OCI-LY7 (cell line): ENCODE measurements around the gene FHIP1A. TPM values are rescaled to one million over a fixed set of nuclear protein-coding genes. Genes with fewer than 3 reads are reported as not detected.
"Not testable (repeated sequence)": the region's sequence is repeated elsewhere in the genome, so short reads cannot be mapped to it uniquely, and the experiment has no call there.

ENCODE experiments used
- BruUV-seq: library from RNA; stranded (reverse); fragments of 400-500 nt; replicated peaks from 2 replicates; lab custom pipeline; 2021; lab: Mats Ljungman, UMichigan
- CTCF ChIA-PET: fragments of 300-600 bp; sonication (Branson Sonifier 250); formaldehyde crosslinking; loops from one replicate; lab custom pipeline; 2022; ENCODE audit warnings: antibody characterized with exemption; ENCODE audit not compliant: unreplicated experiment; lab: Charles Lee
- POLR2A ChIA-PET: fragments of 300-600 bp; sonication (Branson Sonifier 250); formaldehyde crosslinking; loops from one replicate; lab custom pipeline; 2022; ENCODE audit warnings: antibody characterized with exemption; lab: Charles Lee
- DNase-seq: peaks from one replicate; pipeline ENCODE4 v3.0.0-alpha.2; 2015; ENCODE audit warnings: low spot score
- H2AFZ ChIP-seq: fragments of 200-600 bp; sonication (generic), shearing (Covaris generic); 2 replicates; pipeline ENCODE4 v1.6.1; 2014; ENCODE audit warnings: mild to moderate bottlenecking, antibody characterized with exemption, low read length, moderate library complexity
- H3K27ac ChIP-seq: fragments of 200-600 bp; sonication (generic); 2 replicates; pipeline ENCODE4 v1.5.1; 2014; ENCODE audit warnings: mixed run types, low read depth, mild to moderate bottlenecking, moderate library complexity, low read length, inconsistent platforms; ENCODE audit not compliant: poor library complexity, severe bottlenecking
- H3K36me3 ChIP-seq: fragments of 200-600 bp; sonication (generic); 2 replicates; pipeline ENCODE4 v1.6.1; 2014; ENCODE audit warnings: mild to moderate bottlenecking, antibody characterized with exemption, low read length, moderate library complexity, mixed read lengths; ENCODE audit not compliant: insufficient read depth
- H3K4me1 ChIP-seq: fragments of 200-600 bp; sonication (generic); 2 replicates; pipeline ENCODE4 v1.5.1; 2014; ENCODE audit warnings: mild to moderate bottlenecking, low read length; ENCODE audit not compliant: insufficient read depth, poor library complexity, severe bottlenecking
- H3K4me2 ChIP-seq: fragments of 200-600 bp; sonication (generic); 2 replicates; pipeline ENCODE4 v1.6.1; 2014; ENCODE audit warnings: mild to moderate bottlenecking, low read length
- H3K4me3 ChIP-seq: fragments of 200-600 bp; sonication (generic); 2 replicates; pipeline ENCODE4 v1.5.1; 2014; ENCODE audit warnings: mild to moderate bottlenecking, low read depth, low read length; ENCODE audit not compliant: poor library complexity, severe bottlenecking
- H3K79me2 ChIP-seq: fragments of 200-600 bp; sonication (generic); 2 replicates; pipeline ENCODE4 v1.6.1; 2016; ENCODE audit warnings: low read depth, mild to moderate bottlenecking, low read length, moderate library complexity, mixed read lengths; ENCODE audit not compliant: insufficient read depth
- H3K9me2 ChIP-seq: fragments of 200-600 bp; sonication (generic); 2 replicates; pipeline ENCODE4 v1.6.1; 2016; ENCODE audit warnings: mild to moderate bottlenecking, low read length, mixed read lengths; ENCODE audit not compliant: insufficient read depth
- H3K9me3 ChIP-seq: fragments of 200-600 bp; sonication (generic); 2 replicates; pipeline ENCODE4 v1.6.1; 2014; ENCODE audit warnings: mild to moderate bottlenecking, mixed run types, low read length, mixed read lengths
- H4K20me1 ChIP-seq: fragments of 200-600 bp; sonication (generic); 2 replicates; pipeline ENCODE4 v1.6.1; 2014; ENCODE audit warnings: mild to moderate bottlenecking, antibody characterized with exemption, low read length, moderate library complexity, mixed read lengths; ENCODE audit not compliant: insufficient read depth
- CTCF ChIP-seq: fragments of 200-600 bp; sonication (generic); conservative IDR thresholded peaks from 2 replicates; pipeline ENCODE4 v1.5.1; 2014; ENCODE audit warnings: mild to moderate bottlenecking, antibody characterized with exemption, low read length, moderate library complexity, mixed read lengths
- EZH2phosphoT487 ChIP-seq: fragments of 200-600 bp; sonication (generic); IDR thresholded peaks from 2 replicates; pipeline ENCODE4 v1.6.1; 2018; ENCODE audit warnings: low read depth, borderline replicate concordance, mild to moderate bottlenecking, mixed run types, antibody characterized with exemption, low read length, moderate library complexity, mixed read lengths
- intact Hi-C: fragments of 100-400 bp; cut with micrococcal nuclease; formaldehyde crosslinking; loops from one replicate; pipeline ENCODE4 v1.10.0; 2022; ENCODE audit not compliant: unreplicated experiment
- total RNA-seq, 2 experiments: library from RNA; depleted of rRNA in 1 of 2; stranded (reverse); fragments of >200 nt in 1 of 2; shearing (Covaris generic) in 1 of 2; gene quantifications; 2 replicates each; pipeline ENCODE4 v1.2.3, GENCODE V29; 2014 to 2022

FHIP1A gene
- total RNA-seq, 2 experiments from 2014 or later, result not detected

GRCh38 chr4:151376540-151376939 is 32.4 kb upstream of the FHIP1A start:
- no peak for DNase-seq

GRCh38 chr4:151389311-151389710 is 19.7 kb upstream of the FHIP1A start:
- no peak overlapping the region for H3K4me3 ChIP-seq
- H4K20me1 ChIP-seq, result no peaks in the 10 kb centered on the region
- H2AFZ ChIP-seq, result no peak overlapping the region
- no peaks in the 10 kb centered on the region for H3K4me1 ChIP-seq
- H3K79me2 ChIP-seq, result no peaks in the 10 kb centered on the region
- intact Hi-C loops, result no loop called here
- no peaks in the 10 kb centered on the region for H3K9me3 ChIP-seq
- H3K27ac ChIP-seq, result no peak overlapping the region
- DNase-seq, result no peak
- CTCF ChIA-PET, result no interaction called here
- no peak overlapping the region for H3K4me2 ChIP-seq
- no TSS peak for BruUV-seq
- H3K36me3 ChIP-seq, result no peaks in the 10 kb centered on the region
- H3K9me2 ChIP-seq, result no peaks in the 10 kb centered on the region
- POLR2A ChIA-PET, result no interaction called here
- TF ChIP-seq CTCF, result no peak
- TF ChIP-seq EZH2phosphoT487, result no peak

More at GRCh38 chr4:151376540-151376939, 32.4 kb upstream of the FHIP1A start:
- no peaks in the 10 kb centered on the region for H3K4me1 ChIP-seq
- no peak overlapping the region for H3K27ac ChIP-seq
- H4K20me1 ChIP-seq, result no peaks in the 10 kb centered on the region
- no peak overlapping the region for H3K4me2 ChIP-seq
- CTCF ChIA-PET, result no interaction called here
- H2AFZ ChIP-seq, result no peak overlapping the region
- no peaks in the 10 kb centered on the region for H3K36me3 ChIP-seq
- H3K9me2 ChIP-seq, result no peaks in the 10 kb centered on the region
- BruUV-seq, result no TSS peak
- intact Hi-C loops, result no loop called here
- no peaks in the 10 kb centered on the region for H3K79me2 ChIP-seq
- no peak overlapping the region for H3K4me3 ChIP-seq
- POLR2A ChIA-PET, result no interaction called here
- no peaks in the 10 kb centered on the region for H3K9me3 ChIP-seq
- no peak for TF ChIP-seq CTCF
- no peak for TF ChIP-seq EZH2phosphoT487

- BruUV-seq, H3K9me3 ChIP-seq, H3K4me1 ChIP-seq, H3K4me2 ChIP-seq, H4K20me1 ChIP-seq, H3K9me2 ChIP-seq, DNase-seq, CTCF ChIA-PET, H3K27ac ChIP-seq, H2AFZ ChIP-seq, POLR2A ChIA-PET, H3K4me3 ChIP-seq, H3K36me3 ChIP-seq, H3K79me2 ChIP-seq: not testable (repeated sequence)
- intact Hi-C loops, result loop anchor here (5.0 kb wide), 1 partner anchor 668 kb away; no protein-coding TSS in a partner anchor
Measured at GRCh38 chr4:151389799-151390198, 19.2 kb upstream of the FHIP1A start.
